MG63 (cell line): Measurements from ENCODE around the gene SART1. TPM values are rescaled to one million over a fixed set of nuclear protein-coding genes. Genes with fewer than 3 reads are reported as not detected.
"Not testable (repeated sequence)": the region's sequence is repeated elsewhere in the genome, so short reads cannot be mapped to it uniquely, and the experiment has no call there.

Source experiments
- DNase-seq: peaks from one replicate; pipeline ENCODE4 v3.0.0-alpha.2; 2020
- H3K27me3 ChIP-seq: fragments of 250-450 bp; sonication (Bioruptor Pico); 2 replicates; pipeline ENCODE4 v1.5.1; 2020; ENCODE audit warnings: mild to moderate bottlenecking, moderate library complexity
- H3K36me3 ChIP-seq: fragments of 250-450 bp; sonication (Bioruptor Pico); 2 replicates; pipeline ENCODE4 v1.5.1; 2020; ENCODE audit warnings: mild to moderate bottlenecking, moderate library complexity
- H3K4me3 ChIP-seq: fragments of 250-450 bp; sonication (Bioruptor Pico); 2 replicates; pipeline ENCODE4 v1.5.1; 2020; ENCODE audit warnings: mild to moderate bottlenecking, moderate library complexity
- H3K9me3 ChIP-seq: fragments of 250-450 bp; sonication (Bioruptor Pico); 2 replicates; pipeline ENCODE4 v1.5.1; 2020; ENCODE audit warnings: mild to moderate bottlenecking, moderate library complexity
- total RNA-seq: library from RNA; depleted of rRNA; stranded (reverse); fragments of >200 nt; shearing (Covaris generic); gene quantifications from 2 replicates; pipeline ENCODE4 v1.2.3, GENCODE V29; 2014; ENCODE audit warnings: low replicate concordance

Gene SART1
- total RNA-seq, 1 experiment from 2014 or later = 45.4 TPM

DNA sequence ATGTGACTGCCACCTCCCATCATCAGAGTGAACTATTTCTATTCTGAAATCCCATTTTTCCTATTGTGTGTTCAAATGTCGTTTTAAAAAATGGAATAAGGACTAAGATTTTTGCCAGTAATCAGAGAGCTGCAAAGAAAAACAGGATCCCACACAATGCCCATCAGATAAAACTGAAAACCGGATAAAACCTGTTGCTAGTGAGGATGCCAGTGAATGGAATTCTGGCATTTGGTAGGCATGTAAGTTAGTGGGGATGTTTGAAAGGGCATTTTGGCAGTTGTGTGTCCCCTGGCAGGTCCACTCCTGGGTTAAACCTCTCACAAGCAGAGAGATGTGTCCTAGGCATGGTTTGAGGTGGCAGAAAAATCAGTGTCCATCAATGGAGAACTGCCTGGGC lies 36.1 kb upstream of the SART1 start:
- DNase-seq = no peak
- H3K9me3 ChIP-seq = no peaks in the 10 kb centered on the region
- no peak overlapping the region for H3K4me3 ChIP-seq
- H3K36me3 ChIP-seq = peaks cover 38% of the 10 kb centered on the region
- H3K27me3 ChIP-seq = no peaks in the 10 kb centered on the region

DNA sequence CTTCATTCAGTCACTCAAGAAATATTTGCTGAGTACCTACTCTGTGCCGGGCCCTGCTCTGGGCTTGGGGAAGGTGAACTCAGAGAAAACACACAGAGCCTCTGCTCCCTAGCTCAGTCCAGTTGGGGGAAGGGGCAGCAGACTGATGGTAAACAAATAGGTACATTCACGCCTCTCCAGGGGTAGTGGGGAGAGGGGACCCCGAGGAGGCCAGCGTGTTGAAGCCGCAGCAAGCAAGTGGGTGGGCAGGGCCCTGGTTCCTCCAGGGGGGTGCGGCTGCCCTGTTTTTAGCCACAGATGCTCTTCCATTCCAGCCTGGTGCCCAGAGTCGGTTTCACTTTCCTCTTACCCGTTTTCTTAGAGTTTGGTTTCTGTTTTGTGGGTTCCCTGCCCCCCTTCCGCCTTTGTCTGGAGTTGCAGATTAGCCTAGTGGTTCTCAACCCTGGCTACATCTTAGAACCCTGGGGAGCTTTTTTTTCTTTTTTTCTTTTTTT lies 33.6 kb upstream of the SART1 start:
- H3K4me3 ChIP-seq = no peak overlapping the region
- peaks cover 16% of the 10 kb centered on the region for H3K36me3 ChIP-seq
- H3K27me3 ChIP-seq = no peaks in the 10 kb centered on the region
- no peaks in the 10 kb centered on the region for H3K9me3 ChIP-seq
- DNase-seq = no peak

DNA sequence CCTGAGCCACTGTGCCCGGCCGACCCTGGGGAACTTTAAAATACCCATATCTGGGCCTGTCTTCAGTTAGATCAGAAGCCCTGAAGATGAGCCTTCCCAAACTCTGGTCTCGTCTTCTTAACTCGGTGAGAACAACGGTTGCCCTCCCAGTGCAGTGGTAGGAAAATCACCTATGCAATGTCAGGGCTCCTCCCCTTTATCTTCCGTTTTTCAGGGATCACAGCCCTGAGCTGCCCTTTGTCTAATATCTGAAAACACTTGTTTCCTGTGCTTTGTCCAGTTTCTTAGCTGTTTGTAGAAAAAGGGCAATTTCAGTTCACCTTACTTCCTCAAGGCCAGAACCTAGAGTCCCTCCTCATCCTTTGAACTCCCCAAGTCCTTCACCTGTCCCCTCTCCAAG lies 32.9 kb upstream of the SART1 start:
- no peak overlapping the region for H3K4me3 ChIP-seq
- H3K9me3 ChIP-seq = no peaks in the 10 kb centered on the region
- no peak for DNase-seq
- no peaks in the 10 kb centered on the region for H3K27me3 ChIP-seq
- H3K36me3 ChIP-seq = peaks cover 9% of the 10 kb centered on the region

DNA sequence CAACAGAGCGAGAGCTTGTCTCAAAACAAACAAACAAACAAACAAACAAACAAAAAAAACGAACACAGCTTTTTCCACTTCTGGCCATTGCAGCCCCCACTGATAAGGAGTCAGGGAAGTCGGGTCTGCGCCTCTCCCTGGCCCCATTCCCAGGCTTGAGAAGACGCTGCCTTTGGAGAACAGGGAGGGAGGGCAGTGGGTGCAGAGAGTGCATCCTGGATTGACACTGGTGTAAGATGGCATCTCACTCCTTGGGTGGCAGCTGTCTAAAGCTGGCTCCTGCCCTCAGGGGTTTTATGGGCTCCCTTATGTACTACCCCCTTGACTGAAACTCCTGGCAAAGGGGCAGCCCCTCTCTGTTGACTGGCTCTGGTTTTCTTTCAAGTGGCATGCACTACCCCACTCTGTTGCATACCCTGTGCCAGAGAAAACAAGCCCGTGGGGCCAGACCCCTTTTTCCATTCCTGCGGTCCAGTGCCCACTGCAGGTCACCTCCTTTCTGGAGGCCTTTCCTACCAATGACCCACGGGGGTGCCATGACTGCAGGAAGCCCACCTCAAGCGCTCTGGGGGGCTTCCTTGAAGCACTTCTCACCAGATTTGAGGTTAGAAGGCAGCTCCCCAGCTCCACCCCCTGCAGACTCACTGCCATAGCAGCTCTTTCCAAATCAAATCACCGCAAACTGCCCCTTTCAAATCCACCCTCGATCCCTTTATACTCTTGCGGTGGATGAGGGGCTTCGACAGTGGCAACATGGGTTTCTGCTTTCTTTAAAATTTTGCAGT lies 29.6 kb upstream of the SART1 start:
- H3K9me3 ChIP-seq = no peaks in the 10 kb centered on the region
- no peak overlapping the region for H3K4me3 ChIP-seq
- no peaks in the 10 kb centered on the region for H3K27me3 ChIP-seq
- no peak for DNase-seq
- no peaks in the 10 kb centered on the region; the same call in 1 of the 2 replicates for H3K36me3 ChIP-seq

DNA sequence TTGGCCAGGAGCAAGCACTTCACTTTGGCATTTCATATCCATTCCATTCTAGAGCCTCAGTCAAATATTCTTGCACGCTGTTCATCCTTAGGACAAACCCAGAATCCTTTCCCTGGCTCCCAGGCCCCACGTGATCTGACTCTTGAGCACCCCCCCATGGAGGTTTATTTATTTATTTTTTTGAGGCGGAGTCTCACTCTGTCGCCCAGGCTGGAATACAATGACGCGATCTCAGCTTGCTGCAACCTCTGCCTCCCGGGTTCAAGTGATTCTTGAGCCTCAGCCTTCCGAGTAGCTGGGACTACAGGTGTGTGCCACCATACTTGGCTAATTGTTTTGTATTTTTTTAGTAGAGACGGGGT lies 29.0 kb upstream of the SART1 start:
- Histone ChIP-seq H3K27me3 (no peaks in the 10 kb centered on the region), H3K9me3 (no peaks in the 10 kb centered on the region), H3K36me3 (no peaks in the 10 kb centered on the region), H3K4me3 (no peak overlapping the region)
- no peak for DNase-seq

DNA sequence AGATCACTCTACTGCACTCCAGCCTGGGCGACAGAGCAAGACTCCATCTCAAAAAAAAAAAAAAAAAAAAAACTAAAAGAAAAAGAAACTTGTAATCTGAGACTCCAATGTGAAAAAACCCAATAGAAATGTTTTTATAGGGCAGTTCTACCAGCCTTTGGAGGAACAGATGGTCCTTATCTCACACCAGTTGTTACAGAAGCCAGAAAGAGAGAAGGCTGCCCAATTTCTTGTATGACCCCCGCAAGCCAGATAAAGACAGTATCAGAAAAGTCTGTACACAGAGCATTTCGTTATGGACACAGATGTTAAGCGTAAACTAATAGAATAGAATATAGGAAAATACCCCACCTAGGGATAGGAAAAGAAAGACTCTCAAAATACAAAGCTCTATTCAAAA lies 27.5 kb upstream of the SART1 start:
- Histone ChIP-seq H3K36me3 (no peaks in the 10 kb centered on the region), H3K9me3 (no peaks in the 10 kb centered on the region), H3K27me3 (no peaks in the 10 kb centered on the region), H3K4me3 (no peak overlapping the region)
- no peak for DNase-seq

DNA sequence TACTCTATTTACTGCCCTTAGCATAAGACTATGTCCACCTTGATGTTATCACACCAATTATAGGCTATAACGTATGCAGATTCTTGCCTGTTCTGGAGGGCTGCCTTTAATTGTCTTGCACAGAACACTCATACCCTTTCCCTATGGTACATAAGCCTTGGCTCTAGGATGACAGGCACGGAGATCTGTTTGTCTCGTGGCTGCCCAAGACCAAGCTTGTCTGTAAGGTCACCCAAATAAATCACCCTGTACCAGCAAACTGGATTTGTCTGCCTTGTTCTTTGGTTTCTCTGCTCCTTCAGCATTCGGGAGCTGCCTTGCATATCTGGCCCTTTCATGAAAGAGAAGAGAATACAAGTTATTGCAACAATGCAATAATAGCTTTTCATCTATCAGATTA lies 23.8 kb upstream of the SART1 start:
- no peaks in the 10 kb centered on the region for H3K36me3 ChIP-seq
- H3K27me3 ChIP-seq = no peaks in the 10 kb centered on the region
- H3K4me3 ChIP-seq = no peak overlapping the region
- no peak for DNase-seq
- no peaks in the 10 kb centered on the region for H3K9me3 ChIP-seq

DNA sequence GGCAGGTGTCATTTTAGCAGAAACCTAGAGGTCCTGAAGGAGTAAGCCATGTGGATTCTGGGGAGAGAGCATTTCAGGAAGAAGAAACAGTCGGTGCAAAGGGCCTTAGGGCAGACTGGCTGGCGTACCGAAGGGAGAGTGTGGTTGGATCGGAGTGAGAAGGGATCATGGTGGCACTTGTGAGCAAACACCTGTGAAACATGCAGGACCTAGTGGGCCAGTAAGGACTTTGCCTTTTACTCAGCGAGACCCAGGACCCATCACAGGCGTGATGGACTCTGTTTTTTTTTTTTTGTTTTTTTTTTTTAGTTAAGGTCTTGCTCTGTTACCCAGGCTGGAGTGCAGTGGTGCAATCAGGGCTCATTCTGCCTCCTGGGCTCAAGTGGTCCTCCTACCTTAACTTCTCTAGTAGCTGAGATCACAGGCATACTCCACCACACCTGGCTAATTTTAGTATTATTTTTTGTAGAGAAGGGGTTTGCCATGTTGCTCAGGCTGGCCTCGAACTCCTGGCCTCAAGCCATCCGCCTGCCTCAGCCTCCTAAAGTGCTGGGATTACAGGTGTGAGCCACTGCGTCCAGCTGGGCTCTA lies 19.7 kb upstream of the SART1 start:
- Histone ChIP-seq H3K9me3 (no peaks in the 10 kb centered on the region), H3K36me3 (no peaks in the 10 kb centered on the region), H3K4me3 (no peak overlapping the region), H3K27me3 (no peaks in the 10 kb centered on the region)
- no peak for DNase-seq

DNA sequence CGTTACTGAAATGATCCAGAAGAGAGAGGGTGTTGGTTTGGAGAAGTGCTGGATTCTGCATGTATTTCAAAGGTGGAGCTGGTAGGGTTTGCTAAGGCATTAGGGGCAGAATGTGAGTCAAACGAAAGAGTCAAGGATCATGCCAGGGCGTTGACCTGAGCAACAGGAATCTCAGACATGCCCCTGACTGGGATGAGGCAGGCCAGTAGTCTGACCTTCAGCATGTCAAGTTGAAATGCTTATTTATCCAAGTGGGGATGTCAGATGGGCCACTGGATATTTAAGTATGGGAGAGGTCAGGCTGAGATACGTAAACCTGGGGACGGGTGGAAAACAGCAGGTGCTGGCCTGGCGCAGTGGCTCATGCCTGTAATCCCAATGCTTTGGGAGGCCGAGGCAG lies 19.0 kb upstream of the SART1 start:
- Histone ChIP-seq H3K27me3 (no peaks in the 10 kb centered on the region), H3K36me3 (no peaks in the 10 kb centered on the region), H3K4me3 (no peak overlapping the region), H3K9me3 (no peaks in the 10 kb centered on the region)
- DNase-seq = no peak

DNA sequence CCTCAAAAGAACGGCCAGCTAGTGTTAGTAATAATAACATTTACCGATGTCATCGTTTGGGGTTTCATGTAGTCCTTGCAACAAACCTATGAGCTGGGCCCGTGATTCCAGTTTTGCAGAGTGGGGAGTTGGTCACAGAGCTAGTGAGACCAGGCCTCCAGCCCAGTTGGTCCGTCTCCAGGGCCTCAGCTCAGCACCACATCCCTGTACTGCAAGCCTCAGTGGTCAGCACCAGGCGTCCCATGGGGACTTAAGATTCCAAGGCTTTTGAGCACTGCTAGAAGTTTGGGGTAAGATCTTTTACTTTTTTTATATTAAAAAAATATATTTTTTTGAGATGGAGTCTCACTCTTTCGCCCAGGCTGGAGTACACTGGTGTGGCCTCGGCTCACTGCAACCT lies 17.3 kb upstream of the SART1 start:
- DNase-seq = no peak
- H3K4me3 ChIP-seq = no peak overlapping the region
- H3K9me3 ChIP-seq = no peaks in the 10 kb centered on the region
- H3K27me3 ChIP-seq = no peaks in the 10 kb centered on the region
- H3K36me3 ChIP-seq = no peaks in the 10 kb centered on the region

DNA sequence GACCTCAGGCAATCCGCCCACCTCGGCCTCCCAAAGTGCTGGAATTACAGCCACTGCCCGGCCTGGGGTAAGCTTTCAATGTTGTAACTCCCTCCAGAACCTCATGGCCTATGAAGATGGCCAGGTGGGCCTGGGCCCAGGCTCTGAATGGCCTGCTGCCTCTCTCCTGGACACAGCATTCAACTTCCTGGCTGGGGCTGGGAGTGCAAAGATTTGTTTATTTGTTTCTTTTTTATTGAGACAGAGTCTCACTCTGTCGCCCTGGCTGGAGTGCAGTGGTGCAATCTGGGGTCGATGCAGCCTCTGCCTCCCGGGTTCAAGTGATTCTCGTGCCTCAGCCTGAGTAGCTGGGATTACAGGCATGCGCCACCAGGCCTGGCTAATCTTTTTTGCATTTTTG lies 16.8 kb upstream of the SART1 start:
- no peaks in the 10 kb centered on the region for H3K36me3 ChIP-seq
- DNase-seq = no peak
- no peaks in the 10 kb centered on the region for H3K9me3 ChIP-seq
- no peaks in the 10 kb centered on the region for H3K27me3 ChIP-seq
- no peak overlapping the region for H3K4me3 ChIP-seq

DNA sequence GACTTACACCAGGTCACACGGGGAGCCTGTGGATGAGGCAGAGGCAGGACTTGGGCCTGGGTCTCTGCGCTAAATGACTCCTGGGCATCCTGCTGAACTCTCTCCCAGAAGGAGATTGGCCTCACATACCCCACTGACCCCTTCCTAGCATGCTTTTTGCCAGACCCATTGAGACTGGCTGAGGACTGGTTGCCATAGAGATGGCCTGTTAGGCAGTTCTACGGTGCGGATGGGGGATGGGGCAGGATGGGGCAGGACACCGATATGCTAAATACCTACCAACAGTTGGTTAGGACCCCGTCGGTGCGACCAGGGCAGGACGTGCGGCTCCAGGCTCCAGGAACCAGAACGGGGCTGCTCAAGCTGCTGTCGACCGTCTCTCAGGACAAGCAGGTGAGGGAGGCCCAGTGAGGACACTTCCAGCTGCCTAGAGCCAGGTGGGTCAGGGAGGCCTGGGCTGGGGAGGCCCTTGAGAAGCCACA lies 16.1 kb upstream of the SART1 start, which contains the start of gene TSGA10IP:
Gene TSGA10IP, plus strand, starts transcription at position 51 of the 482 bp plus-strand sequence. Its CDS starts 196 bp downstream, at position 247.
- Histone ChIP-seq H3K36me3 (no peaks in the 10 kb centered on the region), H3K4me3 (no peak within 1 kb of the TSS), H3K9me3 (no peaks in the 10 kb centered on the region), H3K27me3 (no peaks in the 10 kb centered on the region)
- no peak for DNase-seq

DNA sequence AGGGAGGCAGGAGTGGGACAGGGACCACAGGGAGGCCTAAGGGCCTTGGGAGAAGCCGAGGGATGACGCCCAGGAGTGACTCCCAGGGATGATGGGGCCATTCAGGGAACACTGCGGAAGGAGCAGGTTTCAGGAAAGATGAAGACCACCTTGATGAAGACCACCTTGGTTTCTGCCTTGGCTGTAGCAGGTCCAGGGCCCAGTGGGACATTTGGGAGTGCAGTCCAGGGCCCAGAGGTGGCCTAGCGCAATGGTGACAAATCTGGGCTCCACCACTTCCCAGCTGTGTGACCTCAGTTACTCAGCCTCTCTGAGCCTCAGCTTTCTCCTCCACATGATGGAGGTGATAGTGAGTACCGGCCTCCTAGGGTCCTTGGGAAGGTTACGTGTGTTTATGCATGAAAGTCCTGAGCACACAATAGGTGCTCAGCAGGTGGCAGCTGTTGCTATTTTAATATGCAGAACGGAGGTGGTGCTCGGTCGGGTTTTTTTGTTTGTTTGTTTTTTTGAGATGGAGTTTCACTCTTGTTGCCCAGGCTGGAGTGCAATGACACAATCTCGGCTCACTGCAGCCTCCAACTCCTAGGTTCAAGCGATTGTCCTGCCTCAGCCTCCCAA lies 15.5 kb upstream of the SART1 start:
- Histone ChIP-seq H3K36me3 (no peaks in the 10 kb centered on the region), H3K9me3 (no peaks in the 10 kb centered on the region), H3K4me3 (no peak overlapping the region), H3K27me3 (no peaks in the 10 kb centered on the region)
- no peak for DNase-seq

DNA sequence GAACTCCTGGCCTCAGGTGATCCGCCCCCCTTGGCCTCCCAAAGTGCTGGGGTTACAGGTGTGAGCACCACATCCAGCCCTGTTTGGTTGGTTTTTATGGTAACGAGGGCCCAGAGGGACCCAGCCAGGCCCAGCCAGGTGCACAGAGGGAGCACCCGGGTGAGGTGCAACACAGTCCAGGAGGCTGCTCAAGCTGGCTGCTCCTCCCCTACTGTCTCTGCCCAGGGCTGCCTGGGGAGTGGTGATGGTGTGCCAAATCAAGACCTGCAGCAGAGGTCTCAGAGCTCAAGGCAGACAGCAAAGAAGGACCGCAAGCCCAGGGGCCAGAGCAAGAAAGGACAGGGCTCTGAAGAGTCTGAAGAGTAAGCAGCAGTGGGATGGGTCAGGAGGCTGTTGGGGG lies 14.9 kb upstream of the SART1 start:
- no peaks in the 10 kb centered on the region for H3K27me3 ChIP-seq
- H3K36me3 ChIP-seq = no peaks in the 10 kb centered on the region
- DNase-seq = no peak
- H3K9me3 ChIP-seq = no peaks in the 10 kb centered on the region
- H3K4me3 ChIP-seq = no peak overlapping the region

DNA sequence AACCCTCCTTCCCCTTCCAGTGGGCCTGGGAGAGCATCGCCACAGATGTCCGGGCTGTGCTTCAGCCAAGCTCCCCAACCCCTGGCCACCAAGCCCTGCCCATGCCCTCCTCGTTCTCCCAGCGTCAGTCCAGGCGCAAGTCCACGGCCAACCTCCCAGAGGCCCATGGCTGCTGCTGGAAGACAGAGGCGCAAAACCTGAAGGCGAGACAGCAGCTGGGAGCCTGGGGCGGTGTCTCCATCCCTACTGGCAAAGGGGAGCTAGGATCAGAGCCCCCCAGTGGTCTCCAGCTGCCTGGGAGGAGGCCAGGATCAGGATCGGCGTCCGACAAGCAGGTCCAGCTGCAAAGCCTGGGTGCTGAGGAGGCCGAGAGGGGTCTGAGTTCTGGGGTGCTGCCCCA lies 14.4 kb upstream of the SART1 start:
- H3K27me3 ChIP-seq = no peaks in the 10 kb centered on the region

DNA sequence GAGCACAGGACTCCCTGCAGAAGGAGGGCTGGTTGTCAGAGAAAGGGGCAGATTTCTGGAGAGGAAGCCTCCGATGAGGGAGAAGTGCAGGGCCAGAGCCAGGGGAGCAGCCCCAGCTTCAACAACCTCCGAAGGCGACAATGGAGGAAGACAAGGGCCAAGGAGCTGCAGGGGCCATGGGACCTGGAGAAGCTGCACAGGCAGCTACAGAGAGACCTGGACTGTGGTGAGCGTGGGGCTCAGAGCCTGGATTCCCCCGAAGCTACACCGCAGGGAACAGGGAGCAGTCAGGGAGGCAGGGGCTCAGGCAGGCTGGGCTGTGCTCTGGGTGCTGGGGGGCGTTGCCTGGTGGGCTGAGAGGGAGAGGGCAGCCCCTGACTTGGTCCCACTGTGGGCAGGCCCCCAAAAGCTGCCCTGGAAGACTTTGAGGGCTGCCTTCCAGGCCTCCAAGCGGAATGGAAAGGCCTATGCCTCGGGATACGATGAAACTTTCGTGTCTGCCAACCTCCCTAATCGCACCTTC lies 13.9 kb upstream of the SART1 start:
- no peaks in the 10 kb centered on the region for H3K36me3 ChIP-seq
- no peak for DNase-seq
- no peak overlapping the region for H3K4me3 ChIP-seq
- no peaks in the 10 kb centered on the region for H3K9me3 ChIP-seq
- no peaks in the 10 kb centered on the region for H3K27me3 ChIP-seq

More for the DNA sequence above, 14.4 kb upstream of the SART1 start:
- Histone ChIP-seq H3K36me3 (no peaks in the 10 kb centered on the region), H3K4me3 (no peak overlapping the region), H3K9me3 (no peaks in the 10 kb centered on the region)
- DNase-seq = no peak

DNA sequence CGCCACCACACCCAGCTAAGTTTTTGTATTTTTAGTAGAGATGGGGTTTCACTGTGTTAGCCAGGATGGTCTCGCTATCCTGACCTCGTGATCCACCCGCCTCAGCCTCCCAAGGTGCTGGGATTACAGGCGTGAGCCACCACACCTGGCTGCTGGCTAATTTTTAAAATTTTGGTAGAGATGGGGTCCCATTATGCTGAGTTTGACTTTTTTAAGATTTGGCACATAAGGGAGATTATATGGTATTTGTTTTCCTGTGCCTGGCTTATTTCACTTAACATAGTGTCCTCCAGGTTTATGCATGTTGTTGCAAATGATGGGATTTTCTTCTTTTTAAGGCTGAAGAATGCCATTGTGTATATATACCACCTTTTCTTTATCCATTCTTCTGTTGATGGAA lies 10.8 kb upstream of the SART1 start:
- not testable (repeated sequence) for H3K27me3 ChIP-seq, H3K9me3 ChIP-seq, DNase-seq, H3K36me3 ChIP-seq, H3K4me3 ChIP-seq
